Measurements from ENCODE around the gene ERGIC3. TPM values are rescaled to one million over a fixed set of nuclear protein-coding genes. Genes with fewer than 3 reads are reported as not detected.

ERGIC3 gene
- total and polyA plus RNA-seq, 3 experiments from 2014 or later = 114 to 137 (median 136) TPM

DNA sequence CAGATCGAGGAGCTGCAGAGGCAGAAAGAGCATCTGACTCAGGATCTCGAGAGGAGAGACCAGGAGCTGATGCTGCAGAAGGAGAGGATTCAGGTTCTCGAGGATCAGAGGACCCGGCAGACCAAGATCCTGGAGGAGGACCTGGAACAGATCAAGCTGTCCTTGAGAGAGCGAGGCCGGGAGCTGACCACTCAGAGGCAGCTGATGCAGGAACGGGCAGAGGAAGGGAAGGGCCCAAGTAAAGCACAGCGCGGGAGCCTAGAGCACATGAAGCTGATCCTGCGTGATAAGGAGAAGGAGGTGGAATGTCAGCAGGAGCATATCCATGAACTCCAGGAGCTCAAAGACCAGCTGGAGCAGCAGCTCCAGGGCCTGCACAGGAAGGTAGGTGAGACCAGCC lies 38.6 kb upstream of the ERGIC3 start:
- no peaks in the 10 kb centered on the region for H3K9me3 ChIP-seq (ENCODE audit: low read length)
- no peak overlapping the region for H3K4me3 ChIP-seq (ENCODE audit: low read length)
- no peaks in the 10 kb centered on the region for H3K9me3 Mint-ChIP-seq
- H3K4me1 ChIP-seq (ENCODE audit: insufficient read depth, low read length) = peaks cover 7% of the 10 kb centered on the region
- ChIA-PET CTCF (interaction anchor here (1.7 kb wide), 1 partner anchor 13 kb away, joined by 9 read pairs; no protein-coding TSS in a partner anchor), POLR2A (interaction anchor here (1.4 kb wide), 1 partner anchor 13 kb away, joined by 5 read pairs; no protein-coding TSS in a partner anchor)
- no peaks in the 10 kb centered on the region for H3K27me3 ChIP-seq (ENCODE audit: insufficient read depth, low read length, poor library complexity, severe bottlenecking)
- peak overlapping the region in 4 of 8 donors; percentile 57 to 72 (median 66) for H3K27ac Mint-ChIP-seq
- H3K4me3 Mint-ChIP-seq = no peak overlapping the region
- peaks cover 35 to 46% (median 37%) of the 10 kb centered on the region in 3 donors for H3K4me1 Mint-ChIP-seq
- H3K36me3 ChIP-seq (ENCODE audit: insufficient read depth, low read length) = peaks cover 78% of the 10 kb centered on the region
- DNase-seq = no peak
- no peak overlapping the region for H3K27ac ChIP-seq (ENCODE audit: low read depth, low read length)
- no peaks in the 10 kb centered on the region for H3K27me3 Mint-ChIP-seq
- H3K36me3 Mint-ChIP-seq = peaks cover 15 to 96% (median 36%) of the 10 kb centered on the region in 3 donors

DNA sequence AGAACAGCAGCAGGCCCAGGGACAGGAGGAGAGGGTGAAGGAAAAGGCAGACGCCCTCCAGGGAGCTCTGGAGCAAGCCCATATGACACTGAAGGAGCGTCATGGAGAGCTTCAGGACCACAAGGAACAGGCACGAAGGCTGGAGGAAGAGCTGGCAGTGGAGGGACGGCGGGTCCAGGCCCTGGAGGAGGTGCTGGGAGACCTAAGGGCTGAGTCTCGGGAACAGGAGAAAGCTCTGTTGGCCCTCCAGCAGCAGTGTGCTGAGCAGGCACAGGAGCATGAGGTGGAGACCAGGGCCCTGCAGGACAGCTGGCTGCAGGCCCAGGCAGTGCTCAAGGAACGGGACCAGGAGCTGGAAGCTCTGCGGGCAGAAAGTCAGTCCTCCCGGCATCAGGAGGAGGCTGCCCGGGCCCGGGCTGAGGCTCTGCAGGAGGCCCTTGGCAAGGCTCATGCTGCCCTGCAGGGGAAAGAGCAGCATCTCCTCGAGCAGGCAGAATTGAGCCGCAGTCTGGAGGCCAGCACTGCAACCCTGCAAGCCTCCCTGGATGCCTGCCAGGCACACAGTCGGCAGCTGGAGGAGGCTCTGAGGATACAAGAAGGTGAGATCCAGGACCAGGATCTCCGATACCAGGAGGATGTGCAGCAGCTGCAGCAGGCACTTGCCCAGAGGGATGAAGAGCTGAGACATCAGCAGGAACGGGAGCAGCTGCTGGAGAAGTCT lies 37.9 kb upstream of the ERGIC3 start:
- Histone ChIP-seq H3K4me1 (ENCODE audit: insufficient read depth, low read length) (peaks cover 7% of the 10 kb centered on the region), H3K4me3 (ENCODE audit: low read length) (no peak overlapping the region), H3K36me3 (ENCODE audit: insufficient read depth, low read length) (peaks cover 74% of the 10 kb centered on the region), H3K27ac (ENCODE audit: low read depth, low read length) (no peak overlapping the region), H3K27me3 (ENCODE audit: insufficient read depth, low read length, poor library complexity, severe bottlenecking) (no peaks in the 10 kb centered on the region), H3K9me3 (ENCODE audit: low read length) (no peaks in the 10 kb centered on the region)
- DNase-seq = no peak
- H3K4me3 Mint-ChIP-seq = no peak overlapping the region
- peaks cover 15 to 98% (median 35%) of the 10 kb centered on the region in 3 donors for H3K36me3 Mint-ChIP-seq
- no peaks in the 10 kb centered on the region for H3K27me3 Mint-ChIP-seq
- ChIA-PET POLR2A (interaction anchor here (1.4 kb wide), 1 partner anchor 13 kb away, joined by 5 read pairs; no protein-coding TSS in a partner anchor), CTCF (interaction anchor here (1.7 kb wide), 1 partner anchor 13 kb away, joined by 9 read pairs; no protein-coding TSS in a partner anchor)
- peak overlapping the region in 6 of 8 donors; percentile 51 to 89 (median 70) for H3K27ac Mint-ChIP-seq
- peaks cover 35 to 46% (median 37%) of the 10 kb centered on the region in 3 donors for H3K4me1 Mint-ChIP-seq
- H3K9me3 Mint-ChIP-seq = no peaks in the 10 kb centered on the region

DNA sequence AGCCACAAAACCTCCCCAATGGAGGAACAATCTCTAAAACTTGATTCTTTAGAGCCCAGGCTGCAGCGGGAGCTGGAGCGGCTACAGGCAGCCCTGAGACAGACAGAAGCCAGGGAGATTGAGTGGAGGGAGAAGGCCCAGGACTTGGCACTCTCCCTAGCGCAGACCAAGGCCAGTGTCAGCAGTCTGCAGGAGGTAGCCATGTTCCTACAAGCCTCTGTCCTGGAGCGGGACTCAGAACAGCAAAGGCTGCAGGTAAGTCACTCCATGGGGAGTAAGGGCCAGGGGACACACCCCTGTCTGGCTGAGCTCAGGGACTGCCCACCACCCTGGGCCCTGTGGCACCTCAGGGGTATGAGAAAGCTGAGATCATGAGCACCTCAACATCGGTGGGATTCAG lies 37.1 kb upstream of the ERGIC3 start:
- Histone ChIP-seq H3K9me3 (ENCODE audit: low read length) (no peaks in the 10 kb centered on the region), H3K27me3 (ENCODE audit: insufficient read depth, low read length, poor library complexity, severe bottlenecking) (no peaks in the 10 kb centered on the region), H3K4me1 (ENCODE audit: insufficient read depth, low read length) (peaks cover 7% of the 10 kb centered on the region), H3K27ac (ENCODE audit: low read depth, low read length) (no peak overlapping the region), H3K4me3 (ENCODE audit: low read length) (no peak overlapping the region), H3K36me3 (ENCODE audit: insufficient read depth, low read length) (peaks cover 75% of the 10 kb centered on the region)
- Mint-ChIP-seq H3K36me3 (peaks cover 15 to 98% (median 31%) of the 10 kb centered on the region in 3 donors), H3K9me3 (no peaks in the 10 kb centered on the region), H3K27me3 (no peaks in the 10 kb centered on the region), H3K4me1 (peaks cover 31 to 41% (median 37%) of the 10 kb centered on the region in 3 donors), H3K27ac (peak overlapping the region; percentile 14 to 89 (median 67)), H3K4me3 (no peak overlapping the region)
- CTCF ChIA-PET = no interaction called here
- POLR2A ChIA-PET = no interaction called here
- no peak for DNase-seq

DNA sequence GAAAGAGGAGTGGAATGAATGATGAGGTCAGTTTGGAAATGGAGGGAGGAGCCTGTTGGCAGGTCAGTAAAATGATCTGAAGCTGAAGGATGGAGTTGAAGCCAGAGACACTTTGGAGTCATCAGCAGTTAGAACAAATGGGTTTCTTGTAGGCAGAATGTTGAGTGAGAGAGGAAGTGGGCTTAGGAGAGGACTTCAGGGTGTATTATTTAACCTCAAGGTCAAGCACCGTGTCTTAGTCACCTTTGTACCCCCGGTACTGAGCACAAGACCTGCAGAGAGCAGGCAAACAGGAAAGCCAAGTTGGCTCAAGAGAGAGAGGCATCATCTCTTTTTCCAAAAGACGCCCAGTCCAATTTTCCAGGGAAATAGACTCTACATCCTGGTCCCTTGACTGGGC lies 35.7 kb upstream of the ERGIC3 start:
- Mint-ChIP-seq H3K27ac (peak overlapping the region; percentile 11 to 98 (median 68)), H3K4me3 (peak overlapping the region in 1 of 7 donors; percentile 0)

DNA sequence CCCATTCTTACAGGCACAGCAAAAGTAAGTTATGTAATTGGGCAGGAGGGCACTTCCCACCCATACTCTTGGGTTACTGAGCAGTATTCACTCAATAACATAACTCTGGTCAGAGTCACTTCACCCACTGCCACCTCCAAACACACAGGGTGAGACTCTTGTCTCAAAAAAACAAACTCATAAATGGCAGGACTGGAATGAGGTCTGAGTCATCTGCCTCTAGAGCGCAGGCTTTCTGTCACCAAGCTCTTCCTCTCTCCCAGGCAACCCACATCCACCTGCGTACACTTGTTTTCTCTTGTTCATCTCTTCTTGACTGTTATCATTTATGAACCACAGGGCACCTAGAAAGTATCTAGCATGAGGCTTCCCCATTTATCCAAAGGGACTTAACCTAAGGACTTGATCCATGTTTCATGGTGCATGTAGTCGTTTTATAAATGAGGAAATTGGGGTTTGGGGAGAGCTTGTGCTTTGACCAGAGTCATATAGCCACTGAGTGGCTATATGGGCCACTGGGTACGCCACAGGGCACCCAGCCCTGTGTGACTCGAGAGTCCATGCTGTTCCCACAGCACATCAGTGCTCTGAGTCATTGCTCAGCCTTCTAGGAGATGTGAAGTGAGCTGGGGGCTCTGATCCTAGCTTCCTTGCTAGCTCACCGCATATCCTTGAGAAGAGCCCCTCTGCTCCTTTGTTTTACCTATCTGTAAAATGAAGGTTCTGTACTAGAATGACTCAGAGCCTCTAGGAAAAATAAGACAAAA lies 34.8 kb upstream of the ERGIC3 start:
- CTCF ChIA-PET = no interaction called here
- no peak for DNase-seq
- Histone ChIP-seq H3K4me1 (ENCODE audit: insufficient read depth, low read length) (peaks cover 7% of the 10 kb centered on the region), H3K36me3 (ENCODE audit: insufficient read depth, low read length) (peaks cover 65% of the 10 kb centered on the region), H3K4me3 (ENCODE audit: low read length) (no peak overlapping the region), H3K9me3 (ENCODE audit: low read length) (no peaks in the 10 kb centered on the region), H3K27me3 (ENCODE audit: insufficient read depth, low read length, poor library complexity, severe bottlenecking) (no peaks in the 10 kb centered on the region), H3K27ac (ENCODE audit: low read depth, low read length) (no peak overlapping the region)
- POLR2A ChIA-PET = no interaction called here
- Mint-ChIP-seq H3K4me3 (peak overlapping the region in 1 of 7 donors; percentile 2), H3K27ac (peak overlapping the region; percentile 1 to 75 (median 18)), H3K9me3 (no peaks in the 10 kb centered on the region), H3K27me3 (no peaks in the 10 kb centered on the region), H3K4me1 (peaks cover 29 to 37% (median 36%) of the 10 kb centered on the region in 3 donors), H3K36me3 (peaks cover 14 to 98% (median 28%) of the 10 kb centered on the region in 3 donors)

More for the DNA sequence above, 35.7 kb upstream of the ERGIC3 start:
- no peaks in the 10 kb centered on the region for H3K9me3 ChIP-seq (ENCODE audit: low read length)
- H3K36me3 ChIP-seq (ENCODE audit: insufficient read depth, low read length) = peaks cover 68% of the 10 kb centered on the region
- Mint-ChIP-seq H3K4me1 (peaks cover 30 to 37% (median 36%) of the 10 kb centered on the region in 3 donors), H3K9me3 (no peaks in the 10 kb centered on the region), H3K36me3 (peaks cover 15 to 98% (median 26%) of the 10 kb centered on the region in 3 donors), H3K27me3 (no peaks in the 10 kb centered on the region)
- CTCF ChIA-PET = interaction anchor here (0.6 kb wide), 1 partner anchor 237 kb away, joined by 3 read pairs; no protein-coding TSS in a partner anchor
- DNase-seq = no peak
- H3K27ac ChIP-seq (ENCODE audit: low read depth, low read length) = no peak overlapping the region
- H3K4me3 ChIP-seq (ENCODE audit: low read length) = no peak overlapping the region
- POLR2A ChIA-PET = no interaction called here
- peaks cover 7% of the 10 kb centered on the region for H3K4me1 ChIP-seq (ENCODE audit: insufficient read depth, low read length)
- H3K27me3 ChIP-seq (ENCODE audit: insufficient read depth, low read length, poor library complexity, severe bottlenecking) = no peaks in the 10 kb centered on the region

DNA sequence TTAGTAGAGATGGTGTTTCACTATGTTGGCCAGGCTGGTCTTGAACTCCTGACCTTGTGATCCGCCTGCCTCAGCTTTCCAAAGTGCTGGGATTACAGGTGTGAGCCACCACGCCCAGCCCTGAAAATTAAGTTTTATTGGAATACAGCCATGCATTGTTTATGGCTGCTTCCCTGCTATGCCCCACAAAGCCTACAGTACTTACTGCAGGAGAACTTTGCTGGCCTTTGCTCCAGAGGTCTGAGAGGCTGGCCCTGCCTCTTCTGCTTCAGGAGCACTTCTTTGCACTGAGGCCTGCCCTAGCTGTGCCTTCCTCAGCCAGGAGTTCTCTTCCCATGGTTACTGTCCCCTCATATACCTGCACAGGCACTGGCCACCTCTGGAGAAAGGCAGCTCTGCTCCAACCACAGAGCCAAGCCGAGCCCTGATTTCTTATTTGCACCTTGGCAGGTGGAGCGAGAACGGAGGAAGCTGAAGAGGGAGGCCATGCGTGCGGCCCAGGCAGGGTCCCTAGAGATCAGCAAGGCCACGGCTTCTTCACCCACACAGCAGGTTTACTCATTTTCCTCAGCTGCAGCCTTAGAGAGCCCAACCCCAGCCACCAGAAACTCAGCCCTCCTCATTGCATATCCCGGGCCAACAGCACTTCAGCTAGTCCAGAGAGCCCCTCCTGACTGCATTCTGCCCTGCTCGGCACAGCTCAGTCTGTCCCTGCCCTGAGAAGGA lies 33.2 kb upstream of the ERGIC3 start:
- CTCF ChIA-PET = no interaction called here
- Mint-ChIP-seq H3K27me3 (no peaks in the 10 kb centered on the region), H3K4me3 (no peak overlapping the region), H3K9me3 (no peaks in the 10 kb centered on the region), H3K4me1 (peaks cover 20 to 26% (median 22%) of the 10 kb centered on the region in 3 donors), H3K27ac (peak overlapping the region in 2 of 8 donors; percentile 81 to 87), H3K36me3 (peaks cover 0 to 96% (median 18%) of the 10 kb centered on the region in 3 donors)
- no peak for DNase-seq
- Histone ChIP-seq H3K27me3 (ENCODE audit: insufficient read depth, low read length, poor library complexity, severe bottlenecking) (no peaks in the 10 kb centered on the region), H3K36me3 (ENCODE audit: insufficient read depth, low read length) (peaks cover 60% of the 10 kb centered on the region), H3K9me3 (ENCODE audit: low read length) (no peaks in the 10 kb centered on the region), H3K4me3 (ENCODE audit: low read length) (no peak overlapping the region), H3K4me1 (ENCODE audit: insufficient read depth, low read length) (peaks cover 7% of the 10 kb centered on the region), H3K27ac (ENCODE audit: low read depth, low read length) (no peak overlapping the region)
- POLR2A ChIA-PET = interaction anchor here (0.5 kb wide), 1 partner anchor 350 kb away, joined by 3 read pairs; no protein-coding TSS in a partner anchor

DNA sequence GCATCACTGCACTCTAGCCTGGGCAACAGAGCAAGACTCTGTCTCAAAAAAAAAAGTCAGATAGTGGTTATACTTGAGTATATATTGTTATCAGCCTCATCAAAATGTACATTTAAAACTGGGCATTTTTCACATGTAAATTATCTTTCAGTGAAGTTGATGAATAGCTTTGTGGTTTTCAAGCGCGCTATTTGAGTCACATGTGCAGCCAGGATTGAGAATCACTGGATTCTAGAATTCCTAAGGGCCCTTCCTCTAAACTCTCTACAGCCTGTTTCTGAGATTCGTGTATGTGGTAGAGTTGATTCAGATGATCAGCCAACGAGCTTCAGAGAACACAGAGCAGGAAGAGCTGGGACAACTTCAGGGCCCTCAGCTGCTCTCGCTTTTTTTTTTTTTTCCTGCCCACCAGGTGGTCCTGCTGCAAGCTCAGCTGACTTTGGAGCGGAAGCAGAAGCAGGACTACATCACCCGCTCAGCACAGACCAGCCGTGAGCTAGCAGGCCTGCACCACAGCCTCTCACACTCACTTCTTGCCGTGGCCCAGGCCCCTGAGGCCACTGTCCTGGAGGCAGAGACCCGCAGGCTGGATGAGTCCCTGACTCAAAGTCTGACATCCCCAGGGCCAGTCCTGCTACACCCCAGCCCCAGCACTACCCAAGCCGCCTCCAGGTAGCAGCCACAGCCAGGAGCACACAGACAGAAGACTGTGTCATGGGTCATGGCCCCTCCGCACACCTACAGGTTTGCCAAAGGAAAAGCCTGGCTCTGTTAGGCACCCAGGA lies 30.7 kb upstream of the ERGIC3 start:
- CTCF ChIA-PET = no interaction called here
- no peak overlapping the region for H3K4me3 ChIP-seq (ENCODE audit: low read length)
- peaks cover under 1% of the 10 kb centered on the region for H3K4me1 ChIP-seq (ENCODE audit: insufficient read depth, low read length)
- H3K27ac ChIP-seq (ENCODE audit: low read depth, low read length) = no peak overlapping the region
- H3K27me3 ChIP-seq (ENCODE audit: insufficient read depth, low read length, poor library complexity, severe bottlenecking) = no peaks in the 10 kb centered on the region
- H3K27me3 Mint-ChIP-seq = no peaks in the 10 kb centered on the region
- POLR2A ChIA-PET = no interaction called here
- DNase-seq = no peak
- peaks cover 46% of the 10 kb centered on the region for H3K36me3 ChIP-seq (ENCODE audit: insufficient read depth, low read length)
- peak overlapping the region in 1 of 8 donors; percentile 86 for H3K27ac Mint-ChIP-seq
- no peaks in the 10 kb centered on the region for H3K9me3 Mint-ChIP-seq
- H3K36me3 Mint-ChIP-seq = peaks cover 0 to 98% (median 7%) of the 10 kb centered on the region in 3 donors
- no peaks in the 10 kb centered on the region for H3K9me3 ChIP-seq (ENCODE audit: low read length)
- H3K4me1 Mint-ChIP-seq = peaks cover 6 to 9% (median 7%) of the 10 kb centered on the region in 3 donors
- H3K4me3 Mint-ChIP-seq = no peak overlapping the region

All from CD8-positive, alpha-beta memory T cell (primary cell).